HCT116 (cell line): Measurements from ENCODE around the gene KRT37. TPM values are rescaled to one million over a fixed set of nuclear protein-coding genes. Genes with fewer than 3 reads are reported as not detected.

Experiments
- ATAC-seq: fragments of 200-7000 bp; cut with Tn5 transposase; 2 replicates; pipeline ENCODE4 v1.9.1; 2020; ENCODE audit warnings: mild to moderate bottlenecking, moderate library complexity
- BruUV-seq: library from RNA; stranded (reverse); fragments of 400-500 nt; replicated peaks from 2 replicates; lab custom pipeline; 2021; lab: Mats Ljungman, UMichigan
- CTCF ChIA-PET: fragments of 300-600 bp; sonication (Branson Sonifier 250); formaldehyde crosslinking; loops from one replicate; lab custom pipeline; 2021; ENCODE audit warnings: antibody characterized with exemption; lab: Charles Lee
- POLR2A ChIA-PET: fragments of 300-600, 350-600 bp; sonication (Branson Sonifier 250); formaldehyde crosslinking; loops from one replicate; lab custom pipeline; 2021; ENCODE audit warnings: antibody characterized with exemption; lab: Charles Lee
- RAD21 ChIA-PET, 2 experiments: fragments of 300-600 bp; sonication (Branson Sonifier 250); formaldehyde crosslinking; loops; one replicate each; lab custom pipeline; 2023; ENCODE audit warnings: low total read pairs in 2 of 2; ENCODE audit not compliant: uncharacterized antibody in 2 of 2, unreplicated experiment in 2 of 2, low non-redundant PET in 1 of 2; lab: Charles Lee
- DNase-seq: peaks from one replicate; pipeline ENCODE4 v3.0.0-alpha.2; 2010; ENCODE audit warnings: low read depth, low spot score
- H2AFZ ChIP-seq: fragments of 200-600 bp; shearing (Covaris generic), sonication (generic); 2 replicates; pipeline ENCODE4 v1.6.1; 2017; ENCODE audit warnings: low read depth, mixed run types, mixed read lengths, antibody characterized with exemption, low read length; ENCODE audit not compliant: poor library complexity, severe bottlenecking
- H3K27ac ChIP-seq: 2 replicates; pipeline ENCODE4 v1.5.1; 2012; ENCODE audit warnings: low read depth, low read length
- H3K27me3 ChIP-seq: fragments of 200-600 bp; sonication (generic); 2 replicates; pipeline ENCODE4 v1.6.1; 2016; ENCODE audit warnings: mixed run types, low read length, mixed read lengths; ENCODE audit not compliant: insufficient read depth
- H3K36me3 ChIP-seq, 2 experiments: fragments of 200-500 bp in 1 of 2; fragments of 200-600 bp in 1 of 2; sonication (Bioruptor generic) in 1 of 2; sonication (generic) in 1 of 2; 2 replicates each; pipeline versions ENCODE4 v1.5.1 to v1.6.1; 2014 to 2016; ENCODE audit warnings: low read length in 2 of 2, inconsistent platforms in 1 of 2, mixed read lengths in 1 of 2, mixed run types in 1 of 2; ENCODE audit not compliant: insufficient read depth in 2 of 2, control insufficient read depth in 1 of 2
- H3K4me1 ChIP-seq, 2 experiments: fragments of 200-600 bp in 1 of 2; sonication (generic) in 1 of 2; 2 replicates each; pipeline versions ENCODE4 v1.5.1 to v1.6.1; 2012 to 2017; ENCODE audit warnings: low read length in 2 of 2, inconsistent platforms in 1 of 2, mild to moderate bottlenecking in 1 of 2, mixed read lengths in 1 of 2, mixed run types in 1 of 2, moderate library complexity in 1 of 2; ENCODE audit not compliant: insufficient read depth in 2 of 2, control insufficient read depth in 1 of 2
- H3K4me2 ChIP-seq: fragments of 200-600 bp; sonication (generic); 2 replicates; pipeline ENCODE4 v1.6.1; 2017; ENCODE audit warnings: mixed run types, low read length, mixed read lengths
- H3K4me3 ChIP-seq, 2 experiments: fragments of 200-600 bp in 1 of 2; sonication (generic) in 1 of 2; replicated peaks in 1 of 2; 2 replicates each; pipeline ENCODE4 v1.5.1; 2011 to 2016; ENCODE audit warnings: low read length in 2 of 2, control low read depth in 1 of 2, low read depth in 1 of 2, mild to moderate bottlenecking in 1 of 2, mixed read lengths in 1 of 2, mixed run types in 1 of 2
- H3K79me2 ChIP-seq: fragments of 200-600 bp; sonication (generic); 2 replicates; pipeline ENCODE4 v1.6.1; 2017; ENCODE audit warnings: mild to moderate bottlenecking, mixed run types, low read length, moderate library complexity, mixed read lengths; ENCODE audit not compliant: insufficient read depth
- H3K9ac ChIP-seq: fragments of 200-600 bp; sonication (generic); 2 replicates; pipeline ENCODE4 v1.6.1; 2016; ENCODE audit warnings: low read length, mixed read lengths
- H3K9me2 ChIP-seq: fragments of 200-600 bp; sonication (generic), shearing (Covaris generic); 2 replicates; pipeline ENCODE4 v1.6.1; 2017; ENCODE audit warnings: mixed run types, mild to moderate bottlenecking, moderate library complexity; ENCODE audit not compliant: insufficient read depth
- H3K9me3 ChIP-seq, 2 experiments: fragments of 200-500 bp in 1 of 2; fragments of 200-600 bp in 1 of 2; sonication (Bioruptor generic) in 1 of 2; sonication (generic) in 1 of 2; 2 replicates each; pipeline ENCODE4 v1.6.1; 2014 to 2017; ENCODE audit warnings: low read length in 2 of 2, mixed read lengths in 2 of 2, inconsistent platforms in 1 of 2, low read depth in 1 of 2, mild to moderate bottlenecking in 1 of 2, mixed run types in 1 of 2, moderate library complexity in 1 of 2; ENCODE audit not compliant: control insufficient read depth in 1 of 2, insufficient read depth in 1 of 2
- H4K20me1 ChIP-seq: fragments of 200-600 bp; sonication (generic), shearing (Covaris generic); 2 replicates; pipeline ENCODE4 v1.6.1; 2017; ENCODE audit warnings: mixed run types, mild to moderate bottlenecking, moderate library complexity; ENCODE audit not compliant: insufficient read depth
- ATF3 ChIP-seq: IDR thresholded peaks from 2 replicates; pipeline ENCODE4 v1.6.1; 2012
- CBX3 ChIP-seq: IDR thresholded peaks from 2 replicates; pipeline ENCODE4 v1.6.1; 2012; ENCODE audit warnings: low read depth
- EZH2phosphoT487 ChIP-seq: fragments of 200-600 bp; IDR thresholded peaks from 2 replicates; pipeline ENCODE4 v1.6.1; 2018; ENCODE audit warnings: antibody characterized with exemption, borderline replicate concordance
- FOSL1 ChIP-seq: IDR thresholded peaks from 2 replicates; pipeline ENCODE4 v1.6.1; 2012; ENCODE audit warnings: low read depth
- POLR2AphosphoS5 ChIP-seq: IDR thresholded peaks from 2 replicates; pipeline ENCODE4 v1.6.1; 2011; ENCODE audit warnings: mild to moderate bottlenecking, low read depth, low read length, moderate library complexity
- REST ChIP-seq: IDR thresholded peaks from 2 replicates; pipeline ENCODE4 v1.6.1; 2012; ENCODE audit warnings: low read depth
- SIN3A ChIP-seq: IDR thresholded peaks from 2 replicates; pipeline ENCODE4 v1.6.1; 2012; ENCODE audit warnings: low read depth
- SRF ChIP-seq: IDR thresholded peaks from 2 replicates; pipeline ENCODE4 v1.6.1; 2012; ENCODE audit warnings: low read depth
- TCF7L2 ChIP-seq: IDR thresholded peaks from 2 replicates; pipeline ENCODE4 v1.7.0; 2011; ENCODE audit warnings: borderline replicate concordance, inconsistent platforms; ENCODE audit not compliant: insufficient read depth, insufficient read length; ENCODE audit errors: extremely low read depth
- ZBTB33 ChIP-seq: IDR thresholded peaks from 2 replicates; pipeline ENCODE4 v1.6.1; 2011; ENCODE audit warnings: mild to moderate bottlenecking, low read length, moderate library complexity; ENCODE audit not compliant: insufficient replicate concordance; ENCODE audit errors: extremely low read depth
- ZNF274 ChIP-seq: fragments of 200-500 bp; sonication (Bioruptor generic); IDR thresholded peaks from 2 replicates; pipeline ENCODE4 v1.6.1; 2014; ENCODE audit warnings: mild to moderate bottlenecking, low read depth, low read length, inconsistent platforms
- intact Hi-C: fragments of 100-400 bp; cut with micrococcal nuclease; formaldehyde crosslinking; loops from 2 replicates; pipeline ENCODE4 v1.10.0; 2022
- total RNA-seq: library from RNA; stranded (reverse); gene quantifications from one replicate; pipeline ENCODE4 v1.2.1, GENCODE V29; 2021; ENCODE audit not compliant: unreplicated experiment

KRT37 gene
- total RNA-seq, 1 experiment from 2014 or later: not detected

GRCh38 chr17:41404024-41404671 lies 20.2 kb downstream of the KRT37 start (continued):
- TF ChIP-seq REST (no peak), SRF (peak; percentile 100), SIN3A (peak; percentile 94; the same call in 1 of the 2 replicates), FOSL1 (peak; percentile 100)

- no peak overlapping the region for H2AFZ ChIP-seq
- POLR2A ChIA-PET: interaction anchor here (0.9 to 1.9 kb wide), 6 partner anchors 14 to 146 kb away, joined by 3 to 5 read pairs (median 4); partner anchors contain the start of gene KRT19
- peaks cover 0 to 3% of the 10 kb centered on the region in 2 experiments; a peak in 1 of 4 replicates for H3K9me3 ChIP-seq
- CTCF ChIA-PET: interaction anchor here (1.1 to 2.9 kb wide), 5 partner anchors 14 to 259 kb away, joined by 3 to 16 read pairs (median 7); no protein-coding TSS in a partner anchor
- ATAC-seq (peak; percentile 7; the same call in 1 of the 2 replicates), DNase-seq (peak; percentile 16)
- H3K27ac ChIP-seq: peak overlapping the region; percentile 60
- intact Hi-C loops: loop anchor here (1.0 to 10.0 kb wide), 4 partner anchors 145 to 599 kb away; no protein-coding TSS in a partner anchor
- RAD21 ChIA-PET: interaction anchor here (1.0 to 2.3 kb wide), 7 partner anchors 92 to 494 kb away, joined by 3 to 7 read pairs (median 5); no protein-coding TSS in a partner anchor
- no peaks in the 10 kb centered on the region for H4K20me1 ChIP-seq
- no peaks in the 10 kb centered on the region for H3K9me2 ChIP-seq
- peak overlapping the region; percentile 37 for H3K9ac ChIP-seq
- H3K4me1 ChIP-seq: peaks cover 43 to 73% of the 10 kb centered on the region in 2 experiments
- BruUV-seq: no TSS peak
- peaks cover 0 to 4% of the 10 kb centered on the region in 2 experiments; a peak in 1 of 4 replicates for H3K36me3 ChIP-seq
- no peak overlapping the region for H3K4me3 ChIP-seq
- no peaks in the 10 kb centered on the region for H3K79me2 ChIP-seq
- H3K4me2 ChIP-seq: peak overlapping the region; percentile 60
- no peaks in the 10 kb centered on the region for H3K27me3 ChIP-seq
- TF ChIP-seq POLR2AphosphoS5 (no peak), TCF7L2 (no peak), FOSL1 (no peak), REST (no peak), ZNF274 (no peak), EZH2phosphoT487 (no peak), ATF3 (no peak), CBX3 (no peak), ZBTB33 (no peak)
Observed at GRCh38 chr17:41403404-41404023, 20.9 kb downstream of the KRT37 start.
